Adrenal gland (tissue), 12 donors: Measurements from ENCODE around the gene ATXN7. TPM values are rescaled to one million over a fixed set of nuclear protein-coding genes. Genes with fewer than 3 reads are reported as not detected.

ENCODE experiments used
- DNase-seq, 7 donors: peaks; one replicate each; pipeline ENCODE4 v3.0.0-alpha.2; 2019 to 2020
- H3K27ac ChIP-seq, 5 donors: fragments of 200-600 bp; sonication (generic) in 4 of 5; 1 replicate in 3 of 5; 2 replicates in 2 of 5; pipeline versions ENCODE4 v1.5.1 to v1.8.0; 2016 to 2020; ENCODE audit warnings: mild to moderate bottlenecking in 1 of 5
- H3K27me3 ChIP-seq: fragments of 200-600 bp; 2 replicates; pipeline ENCODE4 v1.8.0; 2021
- H3K36me3 ChIP-seq, 2 donors: fragments of 200-600 bp; replicated peaks in 1 of 2; 1 replicate in 1 of 2; 2 replicates in 1 of 2; pipeline versions ENCODE4 v1.5.1 to v1.8.0; 2018 to 2022
- H3K4me1 ChIP-seq, 2 donors: fragments of 200-600 bp; replicated peaks in 1 of 2; 1 replicate in 1 of 2; 2 replicates in 1 of 2; pipeline versions ENCODE4 v1.5.1 to v1.8.0; 2018 to 2021
- H3K4me3 ChIP-seq, 4 donors: fragments of 200-600 bp; sonication (generic) in 3 of 4; one replicate each; pipeline ENCODE4 v1.5.1; 2016 to 2018
- H3K9me3 ChIP-seq, 3 donors: fragments of 200-600 bp; sonication (generic) in 1 of 3; replicated peaks in 1 of 3; 1 replicate in 2 of 3; 2 replicates in 1 of 3; pipeline versions ENCODE4 v1.5.1 to v1.8.0; 2016 to 2021
- POLR2A ChIP-seq, 2 donors: fragments of 450-650 bp; IDR thresholded peaks; one replicate each; pipeline ENCODE4 v1.6.1; 2017; ENCODE audit warnings: antibody characterized with exemption in 2 of 2, mild to moderate bottlenecking in 2 of 2, moderate library complexity in 1 of 2
- WGBS, 4 donors: extraction: QIAGEN DNeasy Blood & Tissue Kit in 2 of 4; methylation state at CpG; one replicate each; pipeline versions ENCODE4 v1.1.5 to v1.1.7; 2013 to 2017; 5-methylcytosine and 5-hydroxymethylcytosine counted together
- intact Hi-C, 2 donors: fragments of 100-400 bp; cut with DNase I; formaldehyde crosslinking; loops; one replicate each; pipeline versions ENCODE4 v1.14.1 to v1.15.0; 2022 to 2023
- polyA plus RNA-seq, 3 donors: library from polyadenylated mRNA; stranded (reverse); fragments of 200-250 nt in 2 of 3; fragments of 350-450 nt in 1 of 3; fragmentation: Illumina TruSeq in 1 of 3; extraction: RNeasy Lipid Tissue Mini Kit (QIAGEN cat#74804) in 1 of 3; gene quantifications; one replicate each; pipeline ENCODE4 v1.2.3, GENCODE V29; 2013 to 2014
- total RNA-seq, 9 donors: library from RNA; depleted of rRNA in 4 of 9; stranded (reverse); fragments of >200 nt in 4 of 9; fragments of 120-200 nt in 1 of 9; fragmentation: NEBNext Ultra II Directional in 1 of 9; extraction: Animal tissue kit (Norgen Biotek cat#: 25700) in 1 of 9; gene quantifications; one replicate each; pipeline versions ENCODE4 v1.1.0 to v1.2.4, GENCODE V29; 2013 to 2023
- TF ChIP-seq, protein P1 (sequence below), 6 experiments: fragments of 450-650 bp in 4 of 6; fragments of 200-600 bp in 2 of 6; sonication (generic) in 1 of 6; IDR thresholded peaks; 1 replicate in 5 of 6; 2 replicates in 1 of 6; pipeline versions ENCODE4 v1.5.1 to v1.8.0; 2016 to 2021; ENCODE audit warnings: antibody characterized with exemption in 6 of 6, mild to moderate bottlenecking in 2 of 6, moderate library complexity in 1 of 6
- donor health status: healthy with polysubstance abuse.
- donor health status: Bipolar disorder and iron deficiency.
- donor health status: DM: yes; HTN: yes; CAD: no.
- donor health status: DM: no; HTN: no; CAD: no.
- donor health status: DM: no; HTN: no; CAD: no.
- donor health status: DM: yes; HTN: yes; CAD: no.

The ATXN7 gene
- total and polyA plus RNA-seq, 12 donors: 4.1 to 27.3 (median 18.0) TPM

DNA sequence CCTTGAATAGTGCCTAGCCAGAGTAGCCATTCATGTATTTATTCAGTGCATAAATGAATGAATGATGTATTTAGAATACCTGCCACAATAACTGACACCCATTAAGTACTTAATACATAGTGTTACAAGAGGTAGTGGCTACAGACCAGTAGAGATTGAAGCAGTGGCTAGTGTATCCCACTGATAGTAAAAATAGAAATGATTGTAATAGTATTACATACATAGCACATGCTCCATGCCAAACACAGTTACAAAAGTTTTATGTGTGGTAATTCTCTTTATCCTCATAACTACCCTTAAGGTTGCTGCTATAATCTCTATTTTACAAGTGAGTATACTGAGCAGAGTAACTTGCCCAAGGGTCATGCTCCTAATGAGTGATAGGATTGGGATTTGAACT, 78.9 kb downstream of the ATXN7 start:
- Histone ChIP-seq H3K27ac (no peak overlapping the region), H3K4me1 (peaks cover 11 to 22% of the 10 kb centered on the region in 2 donors), H3K4me3 (no peak overlapping the region), H3K9me3 (no peaks in the 10 kb centered on the region), H3K36me3 (no peaks in the 10 kb centered on the region), H3K27me3 (no peaks in the 10 kb centered on the region)
- no peak for DNase-seq
- TF ChIP-seq, protein P1, sequence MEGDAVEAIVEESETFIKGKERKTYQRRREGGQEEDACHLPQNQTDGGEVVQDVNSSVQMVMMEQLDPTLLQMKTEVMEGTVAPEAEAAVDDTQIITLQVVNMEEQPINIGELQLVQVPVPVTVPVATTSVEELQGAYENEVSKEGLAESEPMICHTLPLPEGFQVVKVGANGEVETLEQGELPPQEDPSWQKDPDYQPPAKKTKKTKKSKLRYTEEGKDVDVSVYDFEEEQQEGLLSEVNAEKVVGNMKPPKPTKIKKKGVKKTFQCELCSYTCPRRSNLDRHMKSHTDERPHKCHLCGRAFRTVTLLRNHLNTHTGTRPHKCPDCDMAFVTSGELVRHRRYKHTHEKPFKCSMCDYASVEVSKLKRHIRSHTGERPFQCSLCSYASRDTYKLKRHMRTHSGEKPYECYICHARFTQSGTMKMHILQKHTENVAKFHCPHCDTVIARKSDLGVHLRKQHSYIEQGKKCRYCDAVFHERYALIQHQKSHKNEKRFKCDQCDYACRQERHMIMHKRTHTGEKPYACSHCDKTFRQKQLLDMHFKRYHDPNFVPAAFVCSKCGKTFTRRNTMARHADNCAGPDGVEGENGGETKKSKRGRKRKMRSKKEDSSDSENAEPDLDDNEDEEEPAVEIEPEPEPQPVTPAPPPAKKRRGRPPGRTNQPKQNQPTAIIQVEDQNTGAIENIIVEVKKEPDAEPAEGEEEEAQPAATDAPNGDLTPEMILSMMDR (IDR thresholded peaks at IDR 0.05): no peak
- no peak for TF ChIP-seq POLR2A (IDR thresholded peaks at IDR 0.05)
- intact Hi-C loops: no loop called here

DNA sequence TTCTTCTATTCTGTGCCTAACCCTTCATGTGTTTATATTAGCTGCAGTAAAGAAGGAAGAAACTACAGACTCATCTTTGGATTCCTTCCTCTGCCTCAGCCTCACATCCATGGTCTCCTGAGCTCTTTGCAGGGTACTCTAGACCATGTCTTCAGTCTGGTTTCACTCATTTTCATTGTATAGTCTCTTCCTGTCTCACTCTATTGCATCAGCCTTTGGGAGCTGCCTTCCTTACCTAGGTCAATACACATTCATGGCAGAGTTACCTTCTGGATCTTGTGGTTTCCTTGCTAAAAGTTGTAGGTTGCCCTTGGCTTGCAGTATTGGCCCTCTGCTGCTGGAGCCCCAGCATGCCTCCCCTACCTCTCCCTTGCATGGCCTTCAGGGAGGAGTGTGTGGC, 80.0 kb downstream of the ATXN7 start:
- Histone ChIP-seq H3K36me3 (no peaks in the 10 kb centered on the region), H3K27ac (no peak overlapping the region), H3K27me3 (no peaks in the 10 kb centered on the region), H3K4me3 (no peak overlapping the region), H3K9me3 (no peaks in the 10 kb centered on the region), H3K4me1 (peaks cover 11% of the 10 kb centered on the region in 2 donors)
- intact Hi-C loops: no loop called here
- DNase-seq: no peak
- TF ChIP-seq POLR2A (IDR thresholded peaks at IDR 0.05): no peak
- TF ChIP-seq, protein P1 (IDR thresholded peaks at IDR 0.05): no peak

GRCh38 chr3:63945558-63946096, 82.0 kb downstream of the ATXN7 start:
- Histone ChIP-seq H3K4me3 (no peak overlapping the region), H3K27me3 (no peaks in the 10 kb centered on the region), H3K4me1 (peaks cover 11 to 17% of the 10 kb centered on the region in 2 donors), H3K27ac (no peak overlapping the region), H3K36me3 (no peaks in the 10 kb centered on the region), H3K9me3 (no peaks in the 10 kb centered on the region)
- intact Hi-C loops: no loop called here
- DNase-seq: no peak
- TF ChIP-seq, protein P1 (IDR thresholded peaks at IDR 0.05): no peak
- TF ChIP-seq POLR2A (IDR thresholded peaks at IDR 0.05): no peak
- WGBS, 4 donors: 37 to 67% (median 45%) methylated on average over 3 of the region's 3 CpGs

DNA sequence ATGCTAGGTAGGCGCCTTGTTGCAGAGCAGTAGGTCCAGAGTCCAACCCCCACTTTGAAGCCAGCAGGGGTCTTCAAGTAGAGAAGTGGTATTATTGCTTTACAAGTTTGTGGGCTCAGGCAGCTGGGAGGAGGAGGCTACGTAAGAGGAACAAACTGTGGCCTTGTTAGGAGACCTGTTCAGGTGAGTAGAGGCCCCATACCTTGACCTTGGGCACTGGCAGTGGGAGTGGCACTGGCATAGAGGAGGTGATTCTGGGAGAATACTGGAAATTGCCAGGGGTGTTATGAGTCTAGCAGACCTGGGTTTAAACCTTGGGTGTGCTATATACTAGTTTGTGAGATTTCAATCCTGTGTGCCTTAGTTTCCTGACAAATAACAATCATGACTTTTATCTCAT, 83.1 kb downstream of the ATXN7 start:
- DNase-seq: no peak
- peaks cover 22 to 28% of the 10 kb centered on the region in 2 donors for H3K4me1 ChIP-seq
- H3K27me3 ChIP-seq: no peaks in the 10 kb centered on the region
- no peak overlapping the region for H3K27ac ChIP-seq
- intact Hi-C loops: no loop called here
- H3K9me3 ChIP-seq: no peaks in the 10 kb centered on the region
- no peaks in the 10 kb centered on the region for H3K36me3 ChIP-seq
- WGBS, 4 donors: 94 to 100% (median 96%) methylated on average over 2 of the region's 2 CpGs
- H3K4me3 ChIP-seq: no peak overlapping the region
- no peak for TF ChIP-seq POLR2A (IDR thresholded peaks at IDR 0.05)
- TF ChIP-seq, protein P1 (IDR thresholded peaks at IDR 0.05): no peak
